ENCODE data around the gene TMEM214. TPM values are rescaled to one million over a fixed set of nuclear protein-coding genes. Genes with fewer than 3 reads are reported as not detected.
A peak's percentile ranks its signal among the peaks of the same experiment; 100 is the strongest.

TMEM214 gene
- polyA plus RNA-seq, 1 donor from 2014 or later, result 10.3 TPM

DNA sequence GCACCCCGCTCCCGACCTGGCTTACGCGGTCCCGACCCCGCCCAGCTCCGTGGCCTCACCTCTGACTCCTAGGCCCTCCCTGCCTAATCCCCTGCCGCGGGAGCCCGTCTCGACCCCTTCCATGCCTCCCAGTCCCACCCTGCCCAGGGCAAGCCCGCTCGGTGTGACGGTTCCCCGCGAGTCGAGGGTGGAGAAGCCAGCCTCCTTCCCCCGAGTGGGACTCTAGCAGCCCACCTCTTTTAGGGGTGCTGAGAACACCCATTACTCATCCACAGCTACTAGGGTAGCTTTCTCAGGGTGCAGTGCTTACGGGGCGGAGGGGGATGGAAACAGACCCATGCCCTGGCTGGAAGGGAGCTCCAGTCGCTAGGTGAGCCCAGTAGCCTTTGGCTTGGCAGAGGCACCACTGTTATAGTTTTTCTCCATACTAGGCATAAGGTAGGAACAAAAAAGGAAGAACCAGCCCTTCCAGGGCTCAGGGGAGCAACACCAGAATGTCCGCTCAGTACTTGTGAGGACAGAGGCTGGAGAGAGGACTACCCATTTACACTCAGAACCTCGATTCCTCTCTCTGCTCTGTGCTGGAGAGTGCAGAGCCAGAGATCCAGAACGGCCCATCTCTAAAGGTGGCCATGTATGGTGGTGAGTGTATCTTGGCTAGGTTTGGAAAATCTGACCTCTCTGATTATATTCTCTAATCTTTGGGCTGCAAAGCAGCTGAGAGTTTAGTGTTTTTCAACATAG is 19.3 kb downstream of the TMEM214 start:
- H3K36me3 ChIP-seq (ENCODE audit: insufficient read depth, low read length), result no peaks in the 10 kb centered on the region
- H3K27ac ChIP-seq (ENCODE audit: low read length), result peak overlapping the region; percentile 90
- H3K9me3 ChIP-seq (ENCODE audit: low read length), result no peaks in the 10 kb centered on the region
- H3K4me3 ChIP-seq (ENCODE audit: low read length), result peak overlapping the region; percentile 89
- no peaks in the 10 kb centered on the region for H3K9me2 ChIP-seq (ENCODE audit: insufficient read depth, low read length)
- H3K4me2 ChIP-seq (ENCODE audit: low read length), result peak overlapping the region; percentile 74
- peaks cover 6% of the 10 kb centered on the region for H3F3A ChIP-seq (ENCODE audit: insufficient read depth, low read length, poor library complexity, severe bottlenecking)
- H2AFZ ChIP-seq (ENCODE audit: low read depth, low read length), result peak overlapping the region; percentile 63
- H4K20me1 ChIP-seq (ENCODE audit: insufficient read depth), result no peaks in the 10 kb centered on the region
- peaks cover 7% of the 10 kb centered on the region for H3K79me2 ChIP-seq (replicated peaks; ENCODE audit: insufficient read depth, low read length)
- peak overlapping the region; percentile 92 for H3K9ac ChIP-seq (ENCODE audit: low read length)
- no peaks in the 10 kb centered on the region for H3K27me3 ChIP-seq (ENCODE audit: insufficient read depth, low read depth, low read length)
- TF ChIP-seq, protein P1, sequence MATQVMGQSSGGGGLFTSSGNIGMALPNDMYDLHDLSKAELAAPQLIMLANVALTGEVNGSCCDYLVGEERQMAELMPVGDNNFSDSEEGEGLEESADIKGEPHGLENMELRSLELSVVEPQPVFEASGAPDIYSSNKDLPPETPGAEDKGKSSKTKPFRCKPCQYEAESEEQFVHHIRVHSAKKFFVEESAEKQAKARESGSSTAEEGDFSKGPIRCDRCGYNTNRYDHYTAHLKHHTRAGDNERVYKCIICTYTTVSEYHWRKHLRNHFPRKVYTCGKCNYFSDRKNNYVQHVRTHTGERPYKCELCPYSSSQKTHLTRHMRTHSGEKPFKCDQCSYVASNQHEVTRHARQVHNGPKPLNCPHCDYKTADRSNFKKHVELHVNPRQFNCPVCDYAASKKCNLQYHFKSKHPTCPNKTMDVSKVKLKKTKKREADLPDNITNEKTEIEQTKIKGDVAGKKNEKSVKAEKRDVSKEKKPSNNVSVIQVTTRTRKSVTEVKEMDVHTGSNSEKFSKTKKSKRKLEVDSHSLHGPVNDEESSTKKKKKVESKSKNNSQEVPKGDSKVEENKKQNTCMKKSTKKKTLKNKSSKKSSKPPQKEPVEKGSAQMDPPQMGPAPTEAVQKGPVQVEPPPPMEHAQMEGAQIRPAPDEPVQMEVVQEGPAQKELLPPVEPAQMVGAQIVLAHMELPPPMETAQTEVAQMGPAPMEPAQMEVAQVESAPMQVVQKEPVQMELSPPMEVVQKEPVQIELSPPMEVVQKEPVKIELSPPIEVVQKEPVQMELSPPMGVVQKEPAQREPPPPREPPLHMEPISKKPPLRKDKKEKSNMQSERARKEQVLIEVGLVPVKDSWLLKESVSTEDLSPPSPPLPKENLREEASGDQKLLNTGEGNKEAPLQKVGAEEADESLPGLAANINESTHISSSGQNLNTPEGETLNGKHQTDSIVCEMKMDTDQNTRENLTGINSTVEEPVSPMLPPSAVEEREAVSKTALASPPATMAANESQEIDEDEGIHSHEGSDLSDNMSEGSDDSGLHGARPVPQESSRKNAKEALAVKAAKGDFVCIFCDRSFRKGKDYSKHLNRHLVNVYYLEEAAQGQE (IDR thresholded peaks at IDR 0.05; ENCODE audit: borderline replicate concordance), result no peak
- TF ChIP-seq MXI1 (conservative IDR thresholded peaks at IDR 0.05; ENCODE audit: poor library complexity, severe bottlenecking) (no peak), POLR2AphosphoS5 (IDR thresholded peaks at IDR 0.05) (no peak), SMC3 (conservative IDR thresholded peaks at IDR 0.05; ENCODE audit: poor library complexity) (no peak), TAF1 (IDR thresholded peaks at IDR 0.05; ENCODE audit: low read depth) (no peak), EP300 (conservative IDR thresholded peaks at IDR 0.05; ENCODE audit: poor library complexity, severe bottlenecking) (no peak), EZH2 (IDR thresholded peaks at IDR 0.05; ENCODE audit: borderline replicate concordance, insufficient read depth, low read length, poor library complexity, severe bottlenecking) (no peak), RAD21 (conservative IDR thresholded peaks at IDR 0.05) (no peak)
- TF ChIP-seq, protein P2, sequence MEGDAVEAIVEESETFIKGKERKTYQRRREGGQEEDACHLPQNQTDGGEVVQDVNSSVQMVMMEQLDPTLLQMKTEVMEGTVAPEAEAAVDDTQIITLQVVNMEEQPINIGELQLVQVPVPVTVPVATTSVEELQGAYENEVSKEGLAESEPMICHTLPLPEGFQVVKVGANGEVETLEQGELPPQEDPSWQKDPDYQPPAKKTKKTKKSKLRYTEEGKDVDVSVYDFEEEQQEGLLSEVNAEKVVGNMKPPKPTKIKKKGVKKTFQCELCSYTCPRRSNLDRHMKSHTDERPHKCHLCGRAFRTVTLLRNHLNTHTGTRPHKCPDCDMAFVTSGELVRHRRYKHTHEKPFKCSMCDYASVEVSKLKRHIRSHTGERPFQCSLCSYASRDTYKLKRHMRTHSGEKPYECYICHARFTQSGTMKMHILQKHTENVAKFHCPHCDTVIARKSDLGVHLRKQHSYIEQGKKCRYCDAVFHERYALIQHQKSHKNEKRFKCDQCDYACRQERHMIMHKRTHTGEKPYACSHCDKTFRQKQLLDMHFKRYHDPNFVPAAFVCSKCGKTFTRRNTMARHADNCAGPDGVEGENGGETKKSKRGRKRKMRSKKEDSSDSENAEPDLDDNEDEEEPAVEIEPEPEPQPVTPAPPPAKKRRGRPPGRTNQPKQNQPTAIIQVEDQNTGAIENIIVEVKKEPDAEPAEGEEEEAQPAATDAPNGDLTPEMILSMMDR (IDR thresholded peaks at IDR 0.05; ENCODE audit: poor library complexity, severe bottlenecking), result no peak

DNA sequence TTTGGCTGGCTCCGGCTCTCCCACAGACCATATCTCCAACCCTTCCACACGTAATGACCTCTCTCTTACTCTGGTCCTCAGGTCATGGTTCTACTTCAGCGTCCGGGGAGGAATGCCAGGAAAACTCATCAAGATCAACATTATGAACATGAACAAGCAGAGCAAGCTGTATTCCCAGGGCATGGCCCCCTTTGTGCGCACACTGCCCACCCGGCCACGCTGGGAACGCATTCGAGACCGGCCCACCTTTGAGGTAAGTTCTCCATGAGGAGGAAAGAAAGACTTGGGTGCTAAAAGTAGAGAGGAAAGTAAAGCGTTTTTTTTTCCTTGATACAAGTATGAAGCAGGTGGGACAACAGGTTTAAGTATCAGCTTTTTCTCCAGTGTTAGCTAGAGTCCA is 20.6 kb downstream of the TMEM214 start:
- Histone ChIP-seq H3K9me2 (ENCODE audit: insufficient read depth, low read length) (no peaks in the 10 kb centered on the region), H3K27ac (ENCODE audit: low read length) (no peak overlapping the region), H3K4me3 (ENCODE audit: low read length) (no peak overlapping the region), H3K9ac (ENCODE audit: low read length) (no peak overlapping the region), H3K9me3 (ENCODE audit: low read length) (no peaks in the 10 kb centered on the region), H3K27me3 (ENCODE audit: insufficient read depth, low read depth, low read length) (no peaks in the 10 kb centered on the region), H3K79me2 (replicated peaks; ENCODE audit: insufficient read depth, low read length) (peaks cover 7% of the 10 kb centered on the region), H4K20me1 (ENCODE audit: insufficient read depth) (no peaks in the 10 kb centered on the region), H3F3A (ENCODE audit: insufficient read depth, low read length, poor library complexity, severe bottlenecking) (peaks cover 3% of the 10 kb centered on the region), H2AFZ (ENCODE audit: low read depth, low read length) (no peak overlapping the region), H3K36me3 (ENCODE audit: insufficient read depth, low read length) (no peaks in the 10 kb centered on the region), H3K4me2 (ENCODE audit: low read length) (no peak overlapping the region)
- TF ChIP-seq POLR2AphosphoS5 (IDR thresholded peaks at IDR 0.05) (no peak), MXI1 (conservative IDR thresholded peaks at IDR 0.05; ENCODE audit: poor library complexity, severe bottlenecking) (no peak)
